Muscle of leg (tissue), 11 donors: ENCODE results near the gene PLEKHN1. TPM values are rescaled to one million over a fixed set of nuclear protein-coding genes. Genes with fewer than 3 reads are reported as not detected.

Experiments used
- DNase-seq: peaks from one replicate; pipeline ENCODE4 v3.0.0; 2013
- H3K27ac ChIP-seq: one replicate; pipeline ENCODE4 v1.5.1; 2013; ENCODE audit warnings: mild to moderate bottlenecking, low read length, control low read depth
- H3K27me3 ChIP-seq: one replicate; pipeline ENCODE4 v1.6.1; 2013; ENCODE audit warnings: low read length; ENCODE audit not compliant: control insufficient read depth, insufficient read depth
- H3K36me3 ChIP-seq: one replicate; pipeline ENCODE4 v1.6.1; 2013; ENCODE audit warnings: low read length; ENCODE audit not compliant: control insufficient read depth, insufficient read depth
- H3K4me1 ChIP-seq: one replicate; pipeline ENCODE4 v1.6.1; 2013; ENCODE audit warnings: low read length; ENCODE audit not compliant: control insufficient read depth, insufficient read depth
- H3K4me3 ChIP-seq: one replicate; pipeline ENCODE4 v1.5.1; 2013; ENCODE audit warnings: low read length, control low read depth
- H3K9me3 ChIP-seq: replicated peaks from 2 replicates; pipeline ENCODE4 v1.6.1; 2013; ENCODE audit warnings: low read depth, low read length; ENCODE audit not compliant: control insufficient read depth
- WGBS: methylation state at CpG from one replicate; pipeline ENCODE4 v1.1.5; 2013; ENCODE audit warnings: missing lambda C conversion rate; ENCODE audit not compliant: insufficient coverage; 5-methylcytosine and 5-hydroxymethylcytosine counted together
- polyA plus RNA-seq, 8 donors: library from polyadenylated mRNA; unstranded; fragments of 120-200 nt; gene quantifications; one replicate each; pipeline versions ENCODE4 v1.2.1 to v1.2.3, GENCODE V29; 2013; ENCODE audit warnings: inconsistent platforms in 1 of 8, low replicate concordance in 1 of 8; ENCODE audit not compliant: insufficient read length in 8 of 8, insufficient read depth in 1 of 8
- total RNA-seq: library from RNA; stranded (reverse); fragments of 120-200 nt; gene quantifications from one replicate; pipeline ENCODE4 v1.2.4, GENCODE V29; 2013

The PLEKHN1 gene
- total and polyA plus RNA-seq, 9 donors, result 0.14 to 1.3 (median 0.53) TPM; not detected in 6

- Histone ChIP-seq H3K4me1 (peaks cover 12% of the 10 kb centered on the region), H3K27me3 (peaks cover 86% of the 10 kb centered on the region), H3K4me3 (no peak overlapping the region), H3K27ac (no peak overlapping the region), H3K9me3 (no peaks in the 10 kb centered on the region), H3K36me3 (no peaks in the 10 kb centered on the region)
- no peak for DNase-seq
- 61% methylated on average over 12 of the region's 18 CpGs for WGBS
Measured at GRCh38 chr1:930633-931138, 35.6 kb upstream of the PLEKHN1 start.

- H3K27ac ChIP-seq, result no peak overlapping the region
- H3K9me3 ChIP-seq, result no peaks in the 10 kb centered on the region
- H3K27me3 ChIP-seq, result peaks cover 86% of the 10 kb centered on the region
- H3K4me1 ChIP-seq, result peaks cover 14% of the 10 kb centered on the region
- no peaks in the 10 kb centered on the region for H3K36me3 ChIP-seq
- no peak for DNase-seq
- no peak overlapping the region for H3K4me3 ChIP-seq
- WGBS, result 58% methylated on average over 12 of the region's 15 CpGs
Measured at GRCh38 chr1:931380-932172, 34.7 kb upstream of the PLEKHN1 start.

- Histone ChIP-seq H3K27ac (no peak overlapping the region), H3K27me3 (peaks cover 86% of the 10 kb centered on the region), H3K9me3 (no peaks in the 10 kb centered on the region), H3K4me1 (peaks cover 14% of the 10 kb centered on the region), H3K4me3 (no peak overlapping the region), H3K36me3 (no peaks in the 10 kb centered on the region)
- WGBS, result 64% methylated on average over 15 of the region's 16 CpGs
- DNase-seq, result no peak
Measured at GRCh38 chr1:932173-932510, 34.1 kb upstream of the PLEKHN1 start.

- Histone ChIP-seq H3K9me3 (no peaks in the 10 kb centered on the region), H3K36me3 (no peaks in the 10 kb centered on the region), H3K27me3 (peaks cover 86% of the 10 kb centered on the region), H3K4me3 (no peak overlapping the region), H3K27ac (no peak overlapping the region), H3K4me1 (peaks cover 14% of the 10 kb centered on the region)
- WGBS, result 79% methylated on average over 21 of the region's 25 CpGs
- no peak for DNase-seq
Measured at GRCh38 chr1:932776-933602, 33.3 kb upstream of the PLEKHN1 start.

- H3K36me3 ChIP-seq, result no peaks in the 10 kb centered on the region
- no peak for DNase-seq
- peaks cover 17% of the 10 kb centered on the region for H3K4me1 ChIP-seq
- no peak overlapping the region for H3K27ac ChIP-seq
- H3K4me3 ChIP-seq, result no peak overlapping the region
- peaks cover 87% of the 10 kb centered on the region for H3K27me3 ChIP-seq
- 27% methylated on average over 3 of the region's 10 CpGs for WGBS
- H3K9me3 ChIP-seq, result no peaks in the 10 kb centered on the region
Measured at GRCh38 chr1:933603-933940, 32.7 kb upstream of the PLEKHN1 start.

- Histone ChIP-seq H3K4me3 (no peak overlapping the region), H3K27me3 (peaks cover 86% of the 10 kb centered on the region), H3K27ac (no peak overlapping the region), H3K4me1 (peaks cover 31% of the 10 kb centered on the region), H3K9me3 (no peaks in the 10 kb centered on the region), H3K36me3 (no peaks in the 10 kb centered on the region)
- 11% methylated on average over 37 of the region's 37 CpGs for WGBS
- DNase-seq, result no peak
Measured at GRCh38 chr1:934991-935750, 31.1 kb upstream of the PLEKHN1 start.

GRCh38 chr1:935751-936231 is 30.5 kb upstream of the PLEKHN1 start:
- WGBS, result 4% methylated on average over 18 of the region's 30 CpGs
- Histone ChIP-seq H3K4me1 (peaks cover 36% of the 10 kb centered on the region), H3K27me3 (peaks cover 85% of the 10 kb centered on the region), H3K27ac (no peak overlapping the region), H3K9me3 (no peaks in the 10 kb centered on the region), H3K4me3 (no peak overlapping the region), H3K36me3 (no peaks in the 10 kb centered on the region)
- DNase-seq, result no peak

GRCh38 chr1:936348-937264 is 29.7 kb upstream of the PLEKHN1 start:
- Histone ChIP-seq H3K4me3 (no peak overlapping the region), H3K36me3 (no peaks in the 10 kb centered on the region), H3K9me3 (no peaks in the 10 kb centered on the region), H3K27me3 (peaks cover 87% of the 10 kb centered on the region), H3K4me1 (peaks cover 44% of the 10 kb centered on the region), H3K27ac (no peak overlapping the region)
- 60% methylated on average over 30 of the region's 45 CpGs for WGBS
- DNase-seq, result no peak

GRCh38 chr1:937521-937920 is 28.8 kb upstream of the PLEKHN1 start:
- WGBS, result 55% methylated on average over 9 of the region's 16 CpGs
- H3K27me3 ChIP-seq, result peaks cover 84% of the 10 kb centered on the region

More at GRCh38 chr1:937521-937920, 28.8 kb upstream of the PLEKHN1 start:
- no peak for DNase-seq
- Histone ChIP-seq H3K4me3 (no peak overlapping the region), H3K36me3 (no peaks in the 10 kb centered on the region), H3K9me3 (no peaks in the 10 kb centered on the region), H3K27ac (no peak overlapping the region), H3K4me1 (peaks cover 49% of the 10 kb centered on the region)
